ENCODE measurements around the gene DBX1. TPM values are rescaled to one million over a fixed set of nuclear protein-coding genes. Genes with fewer than 3 reads are reported as not detected.
A peak's percentile ranks its signal among the peaks of the same experiment; 100 is the strongest.
"Not testable (repeated sequence)": the region's sequence is repeated elsewhere in the genome, so short reads cannot be mapped to it uniquely, and the experiment has no call there.

The DBX1 gene
- total RNA-seq, 1 donor from 2014 or later = not detected

DNA sequence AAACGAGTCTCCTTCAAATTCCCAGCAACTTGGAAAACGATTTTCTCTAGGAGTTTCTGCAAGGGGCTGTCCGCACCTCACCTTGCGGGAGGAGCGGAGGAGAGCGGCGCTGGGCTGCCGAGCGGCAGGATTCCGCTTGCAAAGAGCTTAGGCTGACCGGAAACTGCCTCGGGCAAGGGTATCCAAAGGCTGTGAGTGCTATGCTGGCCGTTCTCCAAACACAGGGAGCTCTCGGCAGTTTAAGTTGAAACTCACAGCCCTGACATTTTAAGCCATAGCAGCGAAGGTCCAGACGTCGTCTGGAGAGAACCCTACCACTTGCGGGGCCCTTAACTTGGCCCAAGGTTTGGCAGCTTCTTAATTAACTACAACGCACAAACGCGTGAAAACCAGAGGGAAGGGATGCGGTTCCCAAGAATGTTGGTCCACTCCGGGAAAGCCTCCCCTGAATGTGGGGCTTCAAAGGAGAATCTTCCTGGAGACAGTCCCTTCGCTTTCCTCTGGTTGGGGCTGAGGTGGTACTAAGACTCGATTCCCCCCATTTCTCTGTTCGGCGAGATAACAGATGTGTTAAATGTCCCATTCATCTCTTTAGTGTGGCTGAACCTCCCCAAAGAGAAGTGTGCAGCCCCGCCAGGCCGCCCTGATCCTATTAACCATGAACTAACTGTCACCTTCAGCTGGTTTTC is 1.1 kb upstream of the DBX1 start:
- DNase-seq (ENCODE audit: low read depth) = peak; percentile 26

DNA sequence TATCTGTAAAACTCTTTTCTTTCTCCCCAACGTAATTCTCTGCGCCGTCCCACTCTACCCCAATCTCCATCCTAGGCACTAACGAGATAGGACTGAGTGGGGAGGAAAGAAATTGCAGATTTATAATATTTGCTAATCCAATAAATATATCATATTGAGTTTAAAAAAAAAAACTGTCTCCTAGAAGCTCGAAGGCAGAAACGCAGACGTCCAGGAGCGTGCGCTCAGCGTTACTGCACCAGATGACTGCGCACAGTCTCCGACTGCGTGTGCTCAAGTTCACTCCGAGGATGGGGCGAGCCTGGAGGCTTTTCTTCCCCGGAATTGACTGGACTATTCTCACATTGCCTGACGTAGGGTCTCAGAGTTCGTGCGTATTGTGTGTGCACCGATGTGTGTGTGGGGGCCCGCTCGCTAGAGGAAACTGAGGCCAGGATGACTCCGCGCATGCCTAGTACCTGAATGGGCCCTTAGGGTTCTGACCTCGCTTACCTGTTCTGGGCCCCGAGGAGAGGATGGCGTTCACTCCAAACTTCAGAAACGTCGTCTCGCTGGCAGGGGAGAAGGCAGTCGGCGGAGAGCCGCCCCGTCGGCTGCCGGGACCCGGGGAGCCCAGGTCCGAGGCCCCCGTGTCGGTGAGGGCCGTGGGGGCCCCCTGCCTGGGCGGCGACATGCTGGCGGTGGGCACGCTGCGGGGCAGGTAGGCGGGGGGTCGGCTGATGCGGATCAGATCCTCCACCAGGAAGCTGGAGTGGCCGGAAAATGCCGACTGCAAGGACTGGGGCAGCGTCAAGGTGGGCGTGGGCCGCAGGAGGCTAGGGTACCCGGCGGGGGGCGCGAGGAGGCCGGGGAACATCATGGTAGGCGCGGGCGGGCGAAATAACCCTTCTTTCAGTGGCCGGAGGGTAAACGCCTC is 551 bp downstream of the DBX1 start:
- DNase-seq (ENCODE audit: low read depth) = no peak

DNA sequence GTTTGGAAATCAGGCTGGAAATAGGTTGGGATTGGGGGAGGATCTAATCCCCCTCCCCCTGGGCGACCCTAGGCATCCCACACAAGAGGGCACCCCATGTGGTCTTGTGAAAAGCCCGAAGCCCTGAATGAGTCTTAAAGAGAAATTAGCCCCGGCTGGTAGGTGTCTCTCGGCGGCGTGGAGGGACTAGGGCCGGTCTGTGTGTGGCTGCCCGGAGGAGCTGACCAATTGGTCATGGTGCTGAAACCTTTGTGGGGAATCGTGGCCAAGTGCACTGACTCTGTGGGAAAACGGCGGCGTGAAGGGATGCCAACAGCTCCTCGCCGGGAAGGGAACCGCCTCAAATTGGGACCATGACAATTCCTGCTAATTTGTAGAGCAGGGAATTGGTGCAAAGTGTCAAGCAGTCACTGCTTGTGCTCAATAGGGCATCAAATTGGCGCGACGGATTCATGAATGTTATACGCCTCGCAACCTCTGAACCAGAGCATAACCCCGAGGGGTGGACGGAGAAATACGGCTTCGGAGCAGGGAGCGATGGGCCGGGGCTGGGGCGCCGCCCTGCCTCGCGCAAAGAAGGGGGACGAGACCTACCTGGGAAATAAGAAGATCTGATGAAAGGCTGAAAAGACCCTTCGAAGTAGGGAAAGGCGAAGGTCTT is 1.5 kb downstream of the DBX1 start:
- peak; percentile 42 for DNase-seq (ENCODE audit: low read depth)

DNA sequence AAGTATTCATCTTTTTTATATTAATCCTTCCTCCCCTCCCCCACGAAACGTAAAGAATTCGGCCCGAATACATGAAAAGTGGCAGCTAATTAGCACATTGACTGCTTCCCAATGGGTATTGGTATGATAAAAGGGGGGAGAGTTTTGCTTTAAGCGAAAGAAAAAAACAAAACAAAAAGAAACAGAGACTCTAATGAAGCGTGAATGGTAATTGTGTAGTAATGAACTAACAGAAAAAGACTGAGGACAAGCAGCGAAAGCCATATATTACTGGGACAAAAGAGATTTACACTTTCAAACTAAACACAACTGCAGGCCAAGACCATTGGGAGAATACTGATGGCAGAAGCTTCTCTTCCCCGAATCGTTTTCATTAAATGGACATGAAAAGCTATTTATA is 2.5 kb downstream of the DBX1 start:
- no peak for DNase-seq (ENCODE audit: low read depth)

DNA sequence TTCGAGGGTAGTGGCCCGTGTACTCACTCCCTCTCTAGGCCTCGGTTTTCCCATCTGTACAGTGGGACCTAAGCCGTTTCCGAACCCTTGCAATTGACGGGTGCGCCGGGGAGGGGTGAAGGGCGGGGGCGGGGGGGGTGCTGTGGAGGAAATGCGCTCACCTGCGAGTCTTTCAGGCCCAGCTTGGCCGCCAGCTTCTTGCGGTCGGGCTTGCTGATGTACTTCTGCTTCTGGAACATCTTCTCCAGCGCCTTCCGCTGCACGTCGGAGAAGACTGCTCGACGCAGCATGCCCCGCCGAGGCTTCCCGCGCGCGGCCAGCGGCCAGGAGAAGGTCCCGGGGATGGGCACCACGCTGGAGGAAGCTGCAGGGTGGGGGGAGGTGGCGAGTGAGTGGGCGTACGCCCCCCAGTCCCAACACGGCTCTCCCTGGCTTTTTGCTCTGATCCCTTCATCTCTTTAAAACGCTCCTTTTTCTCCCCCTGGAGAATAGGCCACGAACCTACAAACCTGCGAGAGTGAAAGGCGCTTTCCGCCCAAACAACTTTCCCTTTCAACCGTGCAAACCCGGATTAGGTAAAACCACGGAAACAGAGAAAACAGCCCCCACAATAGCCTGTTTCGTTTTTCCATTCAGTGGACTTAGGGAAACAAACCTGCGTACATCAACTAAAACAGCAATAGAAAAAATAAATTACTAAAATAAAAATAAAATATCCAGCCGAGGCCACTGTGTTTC is 3.2 kb downstream of the DBX1 start:
- no peak for DNase-seq (ENCODE audit: low read depth)

DNA sequence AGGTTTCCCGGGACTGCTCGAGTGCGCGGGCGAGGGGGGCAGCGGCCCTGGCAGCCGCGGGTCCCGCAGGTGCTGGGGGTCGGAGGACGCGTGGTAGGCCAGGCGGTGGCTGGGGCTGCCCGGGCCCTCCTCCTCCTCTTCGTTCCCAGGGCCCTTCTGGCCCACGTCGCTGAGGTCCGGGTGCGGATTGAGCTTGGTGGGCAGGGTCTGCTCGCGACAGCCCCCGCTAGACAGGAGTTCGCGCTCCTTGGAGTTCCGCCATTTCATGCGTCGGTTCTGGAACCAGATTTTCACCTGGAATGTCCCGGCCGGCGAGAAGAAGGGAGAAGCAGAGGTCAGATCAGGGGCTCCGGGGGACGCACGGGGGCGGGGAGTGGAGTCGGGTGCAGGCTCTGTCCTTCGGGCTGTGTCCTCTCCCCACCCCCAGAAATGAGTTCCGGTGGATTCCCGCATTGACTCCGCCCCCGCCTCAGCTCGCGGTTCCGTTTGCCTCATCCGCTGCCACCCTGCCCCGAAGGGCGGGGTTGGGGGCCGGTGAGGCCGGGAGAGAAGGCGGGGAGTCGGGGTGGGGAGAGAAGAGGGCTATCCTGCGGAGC is 3.9 kb downstream of the DBX1 start:
- DNase-seq (ENCODE audit: low read depth) = no peak

DNA sequence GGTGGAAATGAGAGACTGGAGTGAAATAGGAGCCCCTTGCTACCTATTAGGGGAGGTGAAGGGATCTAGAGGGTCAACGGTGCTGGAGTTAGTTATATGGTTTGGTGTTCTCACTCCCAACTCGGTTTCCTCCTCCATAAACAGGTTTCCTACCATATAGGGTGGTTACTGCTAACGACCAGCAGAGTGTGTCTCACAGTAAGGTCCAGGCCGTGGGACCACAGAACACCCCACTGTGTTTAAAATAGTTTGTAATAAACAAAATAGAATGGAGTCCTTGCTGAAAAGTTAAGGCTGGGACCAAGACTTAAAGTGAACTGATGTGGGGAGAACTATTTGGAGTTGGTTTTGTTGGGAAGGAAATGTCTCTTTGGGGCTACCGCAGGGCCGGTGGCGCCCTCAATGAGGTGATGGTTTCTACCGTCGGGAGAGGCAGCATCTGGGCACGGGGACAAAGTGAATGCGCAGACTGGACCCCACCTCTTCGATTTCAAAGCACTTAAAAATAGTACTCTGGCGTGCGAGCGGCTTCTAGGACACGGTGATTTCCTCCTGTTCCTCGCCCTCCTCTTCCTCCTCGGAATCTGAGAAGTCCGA is 4.5 kb downstream of the DBX1 start:
- DNase-seq (ENCODE audit: low read depth) = no peak

DNA sequence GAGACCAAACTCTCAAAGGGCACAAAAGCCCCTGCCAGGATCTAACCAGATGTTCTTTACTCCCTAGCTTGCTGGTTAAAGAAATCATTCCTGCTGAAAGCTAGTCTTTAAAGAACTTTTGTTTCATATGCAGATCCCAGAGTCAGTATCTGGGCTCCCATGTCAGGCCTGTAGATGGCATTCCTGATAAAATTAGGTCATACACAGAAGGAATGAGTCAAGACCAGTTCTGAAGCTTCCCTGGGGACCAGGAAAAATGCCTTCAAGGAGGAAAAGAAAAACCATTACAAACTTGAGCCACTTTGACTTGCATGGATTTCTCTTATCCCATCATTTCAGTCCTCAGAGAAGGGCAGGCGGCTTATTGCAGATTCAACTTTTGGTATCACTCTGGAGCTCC is 5.9 kb downstream of the DBX1 start:
- peak; percentile 11 for DNase-seq (ENCODE audit: low read depth)

DNA sequence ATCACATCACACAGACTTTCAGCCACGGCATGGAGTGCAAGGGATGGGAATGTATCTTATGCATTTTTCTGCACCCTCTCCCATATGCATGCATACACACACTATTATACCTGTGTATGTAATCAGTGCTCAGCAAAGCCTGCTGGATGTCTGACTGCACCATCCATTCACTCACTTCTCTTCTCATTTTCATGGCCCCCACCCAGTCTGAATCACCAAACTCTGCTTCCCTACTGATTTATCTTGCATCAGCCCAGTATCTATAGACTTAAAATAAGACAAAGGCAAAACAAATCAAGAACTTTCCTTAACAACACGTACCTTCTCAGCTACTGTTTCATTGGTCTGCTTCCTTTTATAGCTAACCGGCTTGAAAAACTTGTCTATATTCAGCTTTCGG is 21.6 kb downstream of the DBX1 start:
- DNase-seq (ENCODE audit: low read depth) = no peak

DNA sequence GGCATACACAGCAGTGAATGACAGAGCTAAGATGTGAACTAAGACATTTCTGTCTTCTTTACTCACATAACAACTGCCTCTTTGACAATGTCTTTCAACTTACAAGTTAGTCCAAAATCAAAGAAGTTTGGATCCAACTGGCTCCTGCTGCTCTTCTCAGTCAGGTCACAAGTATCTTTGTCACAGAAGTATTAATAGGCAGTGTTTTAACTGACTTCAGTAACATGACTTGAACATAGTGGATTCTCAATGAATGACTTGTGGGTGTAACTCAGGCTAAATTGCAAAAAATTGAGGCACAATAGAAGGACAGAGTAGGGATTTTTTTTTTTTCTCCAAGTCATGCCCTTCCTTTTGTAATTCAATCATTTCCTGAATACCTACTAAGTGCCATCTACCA is 22.6 kb downstream of the DBX1 start:
- DNase-seq (ENCODE audit: low read depth) = no peak

DNA sequence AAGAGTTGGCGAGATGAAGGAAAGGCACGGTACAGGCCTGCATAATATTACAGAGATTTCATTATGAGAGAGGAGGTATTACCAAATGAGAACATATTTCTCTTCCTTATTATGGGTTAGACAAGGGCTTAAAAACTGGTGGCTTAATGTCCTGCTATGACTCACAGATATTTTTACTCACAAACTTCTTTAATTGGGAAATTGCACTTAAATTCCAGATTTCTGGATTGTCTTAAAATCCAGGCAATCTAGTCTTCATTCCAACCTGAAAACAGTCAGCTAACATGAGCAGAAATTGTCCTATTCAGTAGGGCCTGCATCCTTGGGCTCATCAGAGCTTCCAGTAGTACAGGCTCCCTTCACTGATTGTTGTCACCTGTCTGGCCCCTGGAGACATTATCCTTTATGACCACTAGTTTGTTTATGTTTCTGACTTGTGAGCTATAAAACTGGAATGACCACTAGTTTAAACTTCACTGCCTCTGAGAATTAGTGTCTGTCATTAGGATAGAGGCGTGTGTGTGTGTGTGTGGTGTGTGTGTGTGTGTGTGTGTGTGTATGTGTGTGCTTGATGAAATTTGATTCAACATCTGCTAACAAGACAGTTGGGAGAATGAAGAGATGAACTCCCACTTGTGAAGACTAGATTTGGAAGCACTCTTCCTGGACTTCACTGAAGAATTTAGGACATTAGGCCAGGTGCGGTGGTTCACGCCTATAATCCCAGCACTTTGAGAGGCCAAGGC is 25.1 kb downstream of the DBX1 start:
- no peak for DNase-seq (ENCODE audit: low read depth)

DNA sequence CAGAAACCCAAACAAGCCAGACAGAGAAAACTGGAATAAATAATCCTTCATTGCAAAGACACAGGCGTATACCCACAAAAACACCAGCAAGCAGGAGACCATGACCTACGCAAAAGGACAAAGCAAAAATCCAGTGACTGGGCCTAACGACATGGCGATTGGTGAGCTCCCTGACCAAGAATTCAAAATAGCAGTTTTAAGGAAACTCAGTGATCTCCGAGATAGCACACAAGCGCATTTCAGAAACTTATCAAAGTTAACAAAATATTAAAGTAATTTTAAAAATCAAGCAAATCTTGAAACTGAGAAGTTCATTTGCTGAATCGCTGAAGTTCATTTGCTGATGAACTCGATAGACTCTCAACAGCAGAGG is 27.6 kb downstream of the DBX1 start:
- DNase-seq (ENCODE audit: low read depth) = no peak

DNA sequence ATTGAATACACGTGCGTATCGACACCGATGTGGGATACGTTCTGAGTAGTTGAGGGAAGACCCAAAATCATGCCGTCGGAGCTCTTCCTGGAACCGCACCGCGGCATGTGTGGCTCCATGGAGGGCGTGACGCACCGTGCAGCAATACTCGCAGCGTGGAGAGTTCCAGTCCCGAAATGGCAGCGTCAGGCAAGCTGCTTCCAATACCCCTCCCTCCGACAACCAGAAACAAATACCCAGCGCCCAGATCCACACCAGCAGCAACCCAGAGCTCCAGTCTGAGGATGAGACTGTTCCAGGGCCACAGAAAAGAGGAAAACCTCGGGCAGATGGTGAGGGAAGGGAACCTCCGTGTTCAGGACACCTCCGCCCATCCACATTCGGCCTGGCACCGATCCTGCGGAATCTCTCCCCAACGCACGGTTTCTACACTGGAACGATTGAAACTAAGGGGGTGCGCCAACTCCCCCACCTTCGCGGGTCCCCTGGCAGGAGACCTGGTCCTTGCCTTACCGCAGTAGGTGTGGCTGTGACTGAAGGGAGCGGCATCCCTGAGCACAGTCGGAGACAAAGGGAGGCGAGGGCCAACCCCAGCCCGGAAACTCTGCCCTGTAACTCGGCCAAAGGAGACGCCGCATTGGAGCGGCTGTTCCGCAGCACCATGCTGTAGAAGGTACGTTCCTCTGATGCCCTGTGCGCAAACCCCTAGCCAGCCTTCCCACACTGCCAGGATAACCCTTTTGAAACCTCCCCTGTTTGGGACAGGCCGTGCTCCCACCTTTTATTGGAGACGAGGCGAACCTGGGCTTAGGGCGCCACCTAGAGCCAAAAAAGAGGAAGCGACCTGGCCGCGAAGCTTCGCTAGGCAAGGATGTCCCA is 28.2 kb downstream of the DBX1 start:
- peak; percentile 29 for DNase-seq (ENCODE audit: low read depth)

DNA sequence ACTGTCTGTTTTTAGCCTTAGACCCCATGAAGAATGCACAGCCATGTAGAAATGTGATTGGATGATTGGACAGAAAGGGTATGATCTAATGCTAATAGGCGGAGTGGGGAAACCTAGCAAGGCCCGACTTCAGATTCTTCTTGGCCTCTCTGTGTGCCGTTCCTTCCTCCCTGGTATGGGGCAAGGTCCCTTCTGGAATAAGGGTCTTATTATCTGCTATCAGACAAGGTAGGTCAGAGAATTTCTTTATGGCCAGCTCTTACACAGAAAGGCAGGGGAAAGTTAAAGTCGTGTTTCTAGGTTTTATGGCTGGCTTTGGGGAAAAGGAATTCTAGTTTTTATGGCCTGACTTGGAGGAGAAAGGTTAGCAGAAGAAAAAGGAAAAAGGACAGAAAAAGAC is 30.6 kb downstream of the DBX1 start:
- DNase-seq (ENCODE audit: low read depth) = no peak

DNA sequence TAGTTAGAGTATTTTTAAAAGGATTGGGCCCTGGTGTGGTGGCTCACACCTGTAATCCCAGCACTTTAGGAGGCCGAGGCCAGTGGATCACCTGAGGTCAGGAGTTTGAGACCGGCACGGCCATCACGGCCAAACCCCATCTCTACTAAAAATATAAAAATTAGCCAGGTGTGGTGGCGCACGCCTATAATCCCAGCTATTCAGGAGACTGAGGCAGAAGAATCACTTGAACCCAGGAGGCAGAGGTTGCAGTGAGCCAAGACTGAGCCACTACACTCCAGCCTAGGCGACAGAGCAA is 31.8 kb downstream of the DBX1 start:
- not testable (repeated sequence) for DNase-seq (ENCODE audit: low read depth)

DNA sequence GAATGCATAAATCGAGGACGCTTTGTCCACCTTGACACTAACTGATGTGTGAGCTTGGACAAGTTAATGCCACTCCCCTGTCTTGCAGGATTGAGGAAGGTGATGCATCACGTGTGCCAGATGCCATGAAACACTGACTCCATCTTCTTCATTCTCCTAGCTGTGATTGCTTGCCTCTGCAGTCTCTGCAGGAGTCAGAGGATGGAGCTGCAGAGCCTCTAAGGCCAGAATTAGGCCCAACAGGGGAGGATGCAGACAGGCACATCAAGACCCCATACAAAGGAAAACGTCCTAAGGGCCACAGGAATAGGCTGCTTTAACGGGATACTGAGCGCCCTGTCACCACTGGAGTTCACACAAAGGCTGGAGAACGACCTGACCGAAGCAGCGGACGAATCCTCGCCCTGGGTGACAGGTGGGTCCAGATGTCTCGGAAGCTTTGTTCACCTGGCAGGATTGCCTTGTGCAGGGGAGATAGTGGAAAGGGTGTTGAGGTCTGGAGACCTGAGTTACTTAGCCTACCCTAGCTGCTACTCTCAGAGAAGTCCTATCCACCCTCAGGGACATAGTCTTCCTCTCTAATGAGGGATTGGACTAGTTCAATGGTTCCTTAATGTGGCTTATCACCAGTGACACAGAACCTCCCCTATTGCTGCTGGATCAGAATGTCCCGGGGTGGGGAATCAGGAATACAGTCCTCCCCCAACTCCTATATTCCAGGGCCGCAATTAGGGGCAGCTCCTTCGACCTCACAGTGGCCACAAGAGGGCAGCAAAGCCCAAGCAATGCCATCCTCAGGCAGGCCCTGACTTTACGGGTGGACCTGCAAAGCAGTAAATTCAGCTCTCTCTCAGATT is 32.4 kb downstream of the DBX1 start:
- DNase-seq (ENCODE audit: low read depth) = peak; percentile 57

DNA sequence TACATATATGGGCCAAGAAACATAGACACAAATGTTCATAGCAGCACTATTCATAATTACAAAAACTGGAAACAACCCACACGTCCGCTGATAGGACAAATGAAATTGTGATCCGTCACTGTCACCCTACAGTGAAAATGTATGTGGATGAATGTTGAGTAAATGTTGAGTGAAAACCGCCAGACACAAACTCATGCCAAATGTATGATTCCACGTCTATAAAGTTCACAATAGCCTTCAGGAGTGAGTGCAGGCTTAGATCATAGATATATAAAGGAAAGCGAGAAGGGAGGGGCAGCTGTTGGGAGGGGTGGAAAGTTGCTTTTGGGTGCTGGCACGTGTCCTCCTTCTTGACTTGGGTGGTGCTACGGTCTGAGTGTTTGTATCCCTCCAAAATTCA is 33.6 kb downstream of the DBX1 start:
- DNase-seq (ENCODE audit: low read depth) = no peak

DNA sequence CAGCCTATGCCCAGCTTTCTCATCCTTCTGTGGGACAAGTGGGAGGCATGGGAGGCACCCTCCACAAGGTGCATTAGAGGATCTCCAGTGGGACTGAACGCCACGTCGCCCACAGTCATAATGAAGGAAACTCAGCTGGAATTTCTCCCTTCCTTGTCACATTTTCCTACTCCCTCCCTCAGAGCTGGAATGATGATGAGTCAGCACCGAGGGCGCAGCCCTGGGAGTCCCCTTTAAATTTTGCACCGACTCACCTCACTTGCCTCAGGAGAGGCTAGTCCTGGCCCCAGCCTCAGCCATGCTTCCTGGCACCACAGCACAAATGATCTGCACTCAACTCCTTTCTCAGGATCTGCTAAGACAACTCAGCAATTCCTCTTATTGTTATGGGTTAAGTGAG is 34.3 kb downstream of the DBX1 start:
- DNase-seq (ENCODE audit: low read depth) = peak; percentile 83

DNA sequence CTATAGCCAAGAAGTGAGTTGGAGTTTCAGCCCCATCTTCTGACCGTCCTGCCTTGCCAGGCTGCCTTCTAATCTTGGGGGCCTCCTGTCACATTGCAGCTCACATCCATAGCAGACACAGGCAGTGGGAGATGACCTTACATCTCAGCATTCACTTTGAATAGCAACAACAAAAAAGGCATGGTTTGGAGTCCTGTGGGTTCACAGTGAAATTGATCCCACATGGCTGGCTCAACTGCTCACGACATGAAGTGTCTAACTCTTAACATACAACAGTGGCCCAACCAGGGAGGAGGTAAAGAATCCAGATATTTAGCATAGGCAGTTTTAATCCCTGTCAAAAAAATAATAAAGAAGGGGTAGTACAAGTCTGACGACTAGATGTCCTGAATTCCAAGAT is 38.1 kb downstream of the DBX1 start:
- DNase-seq (ENCODE audit: low read depth) = no peak
